Activated naive CD8-positive, alpha-beta T cell (primary cell): ENCODE results near the gene ZCCHC18.
"Not testable (repeated sequence)": the region's sequence is repeated elsewhere in the genome, so short reads cannot be mapped to it uniquely, and the experiment has no call there.

Experiments used
- H3K27ac Mint-ChIP-seq: one replicate; pipeline ENCODE4 v1.8.0; 2021; ENCODE audit warnings: mixed read lengths
- H3K27me3 Mint-ChIP-seq: one replicate; pipeline ENCODE4 v1.8.0; 2021; ENCODE audit warnings: mixed read lengths
- H3K36me3 Mint-ChIP-seq: one replicate; pipeline ENCODE4 v1.8.0; 2021; ENCODE audit warnings: mixed read lengths
- H3K4me1 Mint-ChIP-seq: one replicate; pipeline ENCODE4 v1.8.0; 2021; ENCODE audit warnings: low read depth, mixed read lengths
- H3K4me3 Mint-ChIP-seq: one replicate; pipeline ENCODE4 v1.8.0; 2021; ENCODE audit warnings: mild to moderate bottlenecking, mixed read lengths
- H3K9me3 Mint-ChIP-seq: one replicate; pipeline ENCODE4 v1.8.0; 2021; ENCODE audit warnings: low read depth, mixed read lengths

The ZCCHC18 gene

DNA sequence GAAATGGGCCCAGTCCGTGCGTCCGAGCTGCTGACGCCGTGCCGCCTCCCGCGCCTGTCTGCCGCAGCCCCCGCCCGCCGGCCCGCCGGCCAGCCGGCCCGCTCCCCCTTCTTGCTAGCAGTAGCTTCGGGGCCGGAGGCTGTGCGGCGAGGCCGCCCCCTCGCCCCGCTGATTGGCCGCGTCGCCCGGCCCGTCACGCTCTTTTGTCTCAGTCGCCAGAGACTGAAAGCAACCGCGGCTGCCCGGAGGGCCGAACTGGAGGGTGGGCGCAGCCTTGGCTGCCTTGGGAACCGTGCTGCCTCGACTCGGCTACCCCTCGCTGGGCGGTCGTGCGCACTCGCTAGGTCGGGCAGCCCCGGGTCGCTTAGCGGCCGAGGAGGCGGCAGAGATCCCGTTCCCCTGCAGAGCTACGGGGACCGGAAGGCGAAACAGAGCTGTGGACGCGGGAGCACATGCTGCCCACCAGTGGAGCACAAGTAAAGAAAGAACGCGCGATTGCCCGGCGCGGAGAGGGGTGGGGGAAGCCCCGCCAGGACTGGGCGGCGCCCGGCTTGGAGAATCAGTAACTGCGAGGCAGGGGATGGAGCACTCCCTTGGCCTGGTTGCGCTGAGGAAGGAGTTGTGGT is at the start of gene ZCCHC18:
Gene ZCCHC18 (plus strand): TSS at position 198 of the 626 bp plus-strand sequence. CDS start 1,589 bp downstream, outside the sequence.
- Mint-ChIP-seq H3K4me1 (peaks cover 37% of the 10 kb centered on the region), H3K27me3 (no peaks in the 10 kb centered on the region), H3K36me3 (no peaks in the 10 kb centered on the region), H3K4me3 (peak within 1 kb of the TSS; percentile 86), H3K9me3 (no peaks in the 10 kb centered on the region), H3K27ac (peak within 1 kb of the TSS; percentile 64)

DNA sequence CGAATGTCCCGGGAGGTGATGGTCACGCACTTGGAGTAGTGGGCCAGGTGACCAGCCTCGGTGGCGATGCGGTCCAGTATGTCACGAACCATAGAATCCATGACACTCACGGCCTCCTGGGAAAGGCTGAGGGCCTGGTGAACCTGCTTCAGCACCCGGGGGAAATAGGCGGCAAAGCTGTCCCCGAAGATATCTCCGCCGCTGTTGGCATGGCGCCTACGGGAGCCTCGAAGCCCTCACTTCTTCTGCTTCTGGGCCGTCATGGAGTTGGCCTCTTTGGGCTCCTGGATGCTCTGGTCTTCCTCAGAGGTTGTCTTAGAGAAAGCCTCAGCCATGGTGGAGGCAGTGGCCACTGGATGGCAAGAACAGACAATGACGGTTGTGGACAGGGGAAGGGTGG is 49.7 kb upstream of the ZCCHC18 start:
- not testable (repeated sequence) for H3K36me3 Mint-ChIP-seq, H3K27ac Mint-ChIP-seq, H3K27me3 Mint-ChIP-seq, H3K9me3 Mint-ChIP-seq, H3K4me3 Mint-ChIP-seq, H3K4me1 Mint-ChIP-seq

DNA sequence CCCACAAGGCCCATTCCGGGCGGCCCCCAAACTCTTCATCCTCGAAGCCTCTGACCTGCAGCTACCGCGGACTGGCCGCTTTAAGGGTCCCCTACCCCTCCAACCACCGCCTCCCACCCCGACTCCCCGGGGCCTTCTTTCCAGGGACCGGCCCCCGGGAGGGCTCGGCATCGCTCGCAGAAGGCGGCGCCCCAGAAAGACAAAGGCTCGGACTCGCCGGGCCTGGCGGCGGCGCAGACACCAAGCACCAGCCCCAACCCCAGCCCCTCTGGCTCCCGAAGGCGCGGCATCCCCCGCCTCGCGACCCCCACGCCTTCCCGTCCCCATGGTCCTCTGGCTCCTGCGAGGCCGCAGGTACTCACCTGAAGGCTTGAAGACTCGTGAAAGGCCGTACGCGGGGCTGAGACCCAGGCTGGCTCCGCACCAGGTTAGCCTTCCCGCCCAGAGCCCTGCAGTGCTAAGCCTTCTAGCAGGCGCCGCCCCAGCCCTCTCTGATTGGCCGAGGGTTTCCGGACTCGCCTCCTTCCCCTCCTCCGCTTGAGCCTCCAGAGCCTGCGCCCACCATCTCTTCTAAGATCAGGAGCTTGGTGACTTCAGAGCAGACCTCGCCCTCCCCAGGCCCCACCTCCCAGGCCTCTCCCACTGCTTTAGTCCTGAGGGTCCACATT is 36.4 kb upstream of the ZCCHC18 start, which contains the start of gene TMSB15C:
Gene TMSB15C (minus strand): TSS at position 459 of the 668 bp plus-strand sequence.
- not testable (repeated sequence) for H3K36me3 Mint-ChIP-seq, H3K4me3 Mint-ChIP-seq, H3K4me1 Mint-ChIP-seq, H3K27me3 Mint-ChIP-seq, H3K9me3 Mint-ChIP-seq, H3K27ac Mint-ChIP-seq

DNA sequence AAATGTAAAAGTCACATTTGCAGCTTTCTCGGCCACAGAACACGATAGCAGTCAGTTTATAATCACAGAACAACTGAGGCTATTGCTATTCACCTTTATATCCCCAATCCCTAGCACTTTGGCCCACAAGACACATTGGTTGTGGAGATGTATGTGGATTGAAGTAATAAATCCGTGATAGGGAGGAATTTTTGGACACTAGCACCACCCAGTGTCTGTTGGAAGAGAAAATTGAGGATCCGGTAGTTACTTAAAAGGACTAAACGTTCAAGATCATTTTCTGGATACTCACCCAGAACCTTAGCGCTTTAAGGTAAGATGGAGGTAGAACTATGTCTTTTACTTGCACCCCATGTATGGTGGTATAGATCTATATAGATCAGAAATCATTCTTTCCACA is 34.5 kb upstream of the ZCCHC18 start:
- not testable (repeated sequence) for H3K9me3 Mint-ChIP-seq, H3K27ac Mint-ChIP-seq, H3K27me3 Mint-ChIP-seq, H3K36me3 Mint-ChIP-seq, H3K4me3 Mint-ChIP-seq, H3K4me1 Mint-ChIP-seq

DNA sequence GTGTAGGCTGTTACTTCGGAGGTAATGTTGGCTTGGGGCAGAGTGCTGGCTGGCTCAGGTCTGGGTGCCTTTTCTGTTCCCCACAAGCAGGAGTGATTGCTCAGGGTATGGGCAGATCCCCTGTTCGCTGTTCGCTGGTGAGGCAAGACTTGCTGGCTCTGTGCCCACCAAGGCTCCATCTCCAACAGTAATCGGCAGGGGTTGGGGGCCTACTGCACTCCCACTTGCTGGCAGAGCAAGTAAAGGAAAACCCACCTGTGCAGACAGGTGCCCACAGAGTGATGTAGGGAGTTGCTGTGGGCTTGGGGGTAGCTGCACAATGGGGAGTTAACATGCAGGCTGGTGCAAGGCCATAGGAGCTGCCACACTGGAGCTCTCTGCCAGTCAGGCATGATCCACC is 28.3 kb upstream of the ZCCHC18 start:
- Mint-ChIP-seq H3K27ac (no peak overlapping the region), H3K9me3 (no peaks in the 10 kb centered on the region), H3K27me3 (peaks cover 2% of the 10 kb centered on the region), H3K36me3 (no peaks in the 10 kb centered on the region), H3K4me1 (no peaks in the 10 kb centered on the region), H3K4me3 (no peak overlapping the region)

DNA sequence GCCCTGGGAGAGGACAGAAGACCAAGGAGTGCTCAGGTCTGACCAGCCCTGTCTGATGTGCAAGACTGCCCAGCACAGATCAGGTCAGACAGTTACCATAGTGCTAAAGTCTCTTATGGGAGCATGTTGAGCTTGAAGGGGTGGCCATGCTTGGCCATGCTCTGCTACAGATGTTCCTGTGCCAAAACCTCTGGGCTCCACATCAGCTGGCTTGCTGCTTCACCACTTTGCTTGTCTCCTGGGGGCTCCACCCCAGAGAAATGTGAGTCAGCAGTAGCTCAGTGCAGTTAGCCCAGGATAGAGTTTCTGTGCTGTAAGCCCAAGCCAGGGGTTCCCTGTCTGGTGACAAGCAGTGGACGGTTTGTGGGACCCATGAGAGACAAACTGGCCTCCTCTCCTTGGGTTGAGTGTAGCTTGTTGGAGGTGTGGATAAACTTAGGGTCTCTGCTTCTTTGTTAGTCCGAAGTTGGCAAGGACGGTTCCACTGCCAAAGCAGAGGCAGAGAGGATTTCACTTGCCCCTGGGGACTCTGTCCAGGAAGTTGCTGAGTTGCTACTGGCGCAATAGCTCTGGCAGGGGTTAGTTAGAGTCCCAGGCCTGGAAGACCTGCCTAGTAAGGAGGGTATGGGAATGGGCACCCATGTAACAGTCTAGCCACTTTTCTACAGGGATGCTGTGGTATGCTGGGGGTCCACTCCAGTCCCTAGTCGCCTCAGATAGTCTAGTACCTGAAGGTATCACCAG is 27.6 kb upstream of the ZCCHC18 start:
- H3K4me1 Mint-ChIP-seq, result no peaks in the 10 kb centered on the region
- H3K36me3 Mint-ChIP-seq, result no peaks in the 10 kb centered on the region
- H3K27ac Mint-ChIP-seq, result no peak overlapping the region
- H3K27me3 Mint-ChIP-seq, result peaks cover 2% of the 10 kb centered on the region
- no peaks in the 10 kb centered on the region for H3K9me3 Mint-ChIP-seq
- no peak overlapping the region for H3K4me3 Mint-ChIP-seq

DNA sequence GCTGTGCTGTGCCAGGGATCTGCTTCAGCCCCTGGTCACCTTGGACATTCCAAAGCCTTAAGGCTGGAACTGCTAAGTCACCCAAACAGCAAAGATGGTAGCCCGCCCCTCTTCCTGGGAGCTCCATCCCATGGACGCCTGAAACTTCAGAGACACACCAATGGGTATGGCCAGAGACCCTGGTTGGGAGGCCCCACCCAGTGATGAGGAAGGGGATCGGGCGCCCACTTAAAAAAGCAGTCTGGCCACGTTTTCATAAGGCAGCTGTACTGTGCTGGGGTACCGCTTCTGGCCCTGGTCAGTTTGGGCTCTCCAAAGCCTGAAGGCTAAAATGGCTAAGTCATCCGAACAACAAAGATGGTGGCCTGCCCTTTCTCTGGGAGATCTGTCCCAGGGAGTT is 26.8 kb upstream of the ZCCHC18 start:
- no peak overlapping the region for H3K4me3 Mint-ChIP-seq
- no peaks in the 10 kb centered on the region for H3K36me3 Mint-ChIP-seq
- H3K4me1 Mint-ChIP-seq, result no peaks in the 10 kb centered on the region
- H3K27ac Mint-ChIP-seq, result no peak overlapping the region
- no peaks in the 10 kb centered on the region for H3K9me3 Mint-ChIP-seq
- H3K27me3 Mint-ChIP-seq, result peaks cover 2% of the 10 kb centered on the region

DNA sequence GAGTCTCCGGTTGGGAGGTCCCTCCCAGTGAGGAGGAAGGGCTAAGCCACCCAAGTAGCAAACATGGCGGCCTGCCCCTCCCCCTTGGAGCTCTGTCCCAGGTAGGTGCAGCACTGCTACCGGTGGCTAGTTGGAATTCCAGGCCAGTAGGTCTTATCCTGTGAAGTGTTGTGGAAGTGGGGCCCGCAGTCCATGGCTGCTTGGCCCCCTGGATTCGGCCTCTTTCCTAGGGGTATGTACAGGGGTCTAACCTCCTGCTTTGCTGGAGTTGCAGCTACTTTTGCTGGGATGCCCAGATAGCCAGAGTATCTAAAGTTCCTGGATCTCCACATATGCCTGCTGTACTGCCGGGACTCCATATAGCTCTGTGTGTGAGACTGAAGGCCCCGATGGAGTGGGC is 26.4 kb upstream of the ZCCHC18 start:
- H3K9me3 Mint-ChIP-seq, result no peaks in the 10 kb centered on the region
- H3K4me3 Mint-ChIP-seq, result no peak overlapping the region
- peaks cover 2% of the 10 kb centered on the region for H3K27me3 Mint-ChIP-seq
- no peaks in the 10 kb centered on the region for H3K4me1 Mint-ChIP-seq
- no peaks in the 10 kb centered on the region for H3K36me3 Mint-ChIP-seq
- H3K27ac Mint-ChIP-seq, result no peak overlapping the region

DNA sequence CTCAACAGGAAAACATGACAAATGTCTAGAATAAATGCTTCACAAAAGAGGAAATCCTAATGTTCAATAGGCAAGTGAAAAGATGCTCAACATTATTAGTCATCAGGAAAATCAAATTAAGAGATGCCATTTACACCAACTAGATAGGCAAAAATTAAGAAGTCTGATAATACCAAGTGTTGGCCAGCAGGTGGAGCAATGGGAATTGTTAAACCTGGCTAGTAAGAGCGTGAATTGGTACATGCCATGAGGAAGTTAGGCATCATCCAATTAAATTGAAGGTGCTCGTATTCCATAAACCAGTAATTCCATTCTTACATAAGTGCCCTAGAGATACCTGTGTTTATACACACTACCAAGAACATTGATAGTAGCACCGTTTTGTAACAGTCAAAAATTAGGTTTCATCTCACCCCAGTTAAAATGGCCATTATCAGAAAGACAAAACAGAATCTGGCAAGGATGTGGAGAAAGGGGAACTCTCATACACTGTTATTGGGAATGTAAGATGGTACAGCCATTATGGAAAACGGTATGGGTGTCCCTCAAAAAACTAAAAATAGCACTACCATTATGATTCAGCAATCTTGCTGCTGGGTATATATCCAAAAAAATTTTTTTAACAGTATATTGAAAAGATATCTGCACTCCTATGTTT is 14.0 kb upstream of the ZCCHC18 start:
- Mint-ChIP-seq H3K4me1 (no peaks in the 10 kb centered on the region), H3K9me3 (no peaks in the 10 kb centered on the region), H3K27me3 (no peaks in the 10 kb centered on the region), H3K36me3 (no peaks in the 10 kb centered on the region), H3K27ac (no peak overlapping the region), H3K4me3 (peak overlapping the region; percentile 2)

DNA sequence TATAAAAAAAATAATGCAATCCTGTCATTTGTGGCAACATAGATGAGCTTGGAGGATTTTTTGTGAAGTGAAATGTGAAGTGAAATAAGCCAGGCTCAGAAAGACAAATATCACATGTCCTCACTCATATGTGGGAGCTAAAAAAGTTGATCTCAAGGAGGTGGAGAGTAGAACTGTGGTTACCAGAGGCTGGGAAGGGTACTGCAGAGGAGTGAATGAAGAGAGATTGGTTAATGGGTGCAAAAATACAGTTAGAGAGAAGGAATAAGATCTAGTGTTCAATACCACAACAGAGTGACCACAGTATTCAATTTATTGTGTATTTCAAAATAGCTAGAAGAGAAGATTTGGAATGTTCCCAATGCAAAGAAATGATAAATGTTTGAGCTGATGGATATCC is 13.4 kb upstream of the ZCCHC18 start:
- Mint-ChIP-seq H3K4me3 (no peak overlapping the region), H3K9me3 (no peaks in the 10 kb centered on the region), H3K4me1 (no peaks in the 10 kb centered on the region), H3K36me3 (no peaks in the 10 kb centered on the region), H3K27ac (no peak overlapping the region), H3K27me3 (no peaks in the 10 kb centered on the region)

DNA sequence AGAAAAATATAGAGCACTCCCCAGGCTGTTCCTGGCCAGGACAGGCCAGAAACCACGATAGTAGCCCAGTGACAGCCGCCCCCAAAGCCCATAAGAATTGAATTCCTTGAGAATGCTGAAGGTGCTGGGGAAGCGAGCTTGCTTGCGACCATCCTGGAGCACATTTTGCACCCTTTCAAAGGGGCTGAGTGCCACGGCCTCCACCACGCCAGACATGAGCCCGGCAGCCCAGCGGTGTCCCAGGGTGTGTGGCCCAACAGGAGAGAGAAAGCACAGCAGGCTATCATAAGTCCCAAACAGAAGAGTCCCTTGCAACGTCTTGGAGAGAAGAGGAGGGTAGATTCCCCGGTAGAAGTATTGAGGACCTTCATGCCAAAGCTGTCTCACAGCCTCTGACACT is 7.6 kb upstream of the ZCCHC18 start:
- no peaks in the 10 kb centered on the region for H3K9me3 Mint-ChIP-seq
- H3K27ac Mint-ChIP-seq, result no peak overlapping the region
- H3K27me3 Mint-ChIP-seq, result no peaks in the 10 kb centered on the region
- H3K4me3 Mint-ChIP-seq, result no peak overlapping the region
- no peaks in the 10 kb centered on the region for H3K36me3 Mint-ChIP-seq
- H3K4me1 Mint-ChIP-seq, result peaks cover 16% of the 10 kb centered on the region

DNA sequence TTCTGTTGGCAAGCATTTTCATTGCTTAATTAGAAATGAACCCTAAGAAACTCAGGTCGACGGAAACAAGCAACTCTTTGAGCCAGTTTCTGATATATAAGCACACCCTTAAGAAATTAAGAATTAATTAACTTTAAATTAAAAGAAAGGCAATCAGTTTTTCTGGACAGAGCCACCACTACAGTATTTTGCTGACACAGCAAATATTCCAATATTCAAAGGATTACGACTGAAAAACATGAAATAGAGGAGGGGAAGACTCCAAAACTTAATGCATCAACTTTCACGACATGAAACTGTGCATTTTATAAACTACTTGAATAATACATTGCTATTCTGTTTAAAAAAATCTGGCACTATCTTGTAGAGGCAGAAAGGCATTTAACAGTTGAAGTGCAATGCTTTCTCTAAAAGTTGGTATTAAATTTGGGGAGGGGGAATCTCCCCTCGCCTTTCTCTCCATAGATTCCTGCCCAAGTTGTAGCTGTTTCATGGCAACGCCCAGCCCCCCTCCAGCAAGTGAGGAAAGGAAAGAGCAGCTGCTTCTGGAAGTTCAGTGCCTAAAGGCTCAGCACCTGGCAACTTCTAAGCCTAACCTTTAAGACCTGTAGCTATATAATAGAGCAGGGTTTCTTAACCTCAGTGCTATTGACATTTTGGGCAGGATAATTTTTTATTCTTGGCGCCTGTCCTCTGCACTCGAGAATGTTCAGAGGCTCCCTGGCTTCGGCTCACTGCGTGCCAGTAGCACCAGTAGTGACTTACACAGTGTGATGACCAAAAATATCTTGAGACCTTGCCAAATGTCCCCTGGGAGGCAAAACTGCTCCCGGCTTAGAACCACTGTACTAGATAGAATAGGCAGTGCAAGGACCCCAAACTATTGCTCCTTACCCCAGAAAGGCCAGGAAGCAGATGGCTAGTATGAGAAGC is 6.7 kb upstream of the ZCCHC18 start:
- Mint-ChIP-seq H3K27ac (peak overlapping the region; percentile 12), H3K36me3 (no peaks in the 10 kb centered on the region), H3K27me3 (no peaks in the 10 kb centered on the region), H3K9me3 (no peaks in the 10 kb centered on the region), H3K4me3 (no peak overlapping the region), H3K4me1 (peaks cover 24% of the 10 kb centered on the region)

DNA sequence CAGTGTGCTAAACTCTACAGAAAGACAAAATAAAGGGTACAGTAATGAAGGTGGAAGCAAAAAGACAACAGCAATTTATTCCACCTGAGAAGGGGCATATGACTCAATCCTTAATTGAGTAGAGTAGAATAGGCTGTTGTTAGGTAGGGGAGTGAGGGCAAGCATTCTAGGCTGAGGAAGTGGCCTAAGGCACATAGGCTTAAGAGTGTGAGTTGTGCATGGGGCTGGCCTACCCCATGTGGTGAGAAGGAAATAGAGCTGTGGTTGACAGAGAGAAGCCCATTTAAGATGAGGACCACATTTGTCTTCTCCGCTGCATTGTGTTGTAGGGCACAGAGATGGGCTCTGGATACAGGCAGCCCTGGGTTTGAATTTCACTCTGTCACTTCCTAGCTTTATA is 3.4 kb upstream of the ZCCHC18 start:
- Mint-ChIP-seq H3K27ac (peak overlapping the region; percentile 43), H3K27me3 (no peaks in the 10 kb centered on the region), H3K9me3 (no peaks in the 10 kb centered on the region), H3K4me1 (peaks cover 37% of the 10 kb centered on the region), H3K36me3 (no peaks in the 10 kb centered on the region), H3K4me3 (no peak overlapping the region)

DNA sequence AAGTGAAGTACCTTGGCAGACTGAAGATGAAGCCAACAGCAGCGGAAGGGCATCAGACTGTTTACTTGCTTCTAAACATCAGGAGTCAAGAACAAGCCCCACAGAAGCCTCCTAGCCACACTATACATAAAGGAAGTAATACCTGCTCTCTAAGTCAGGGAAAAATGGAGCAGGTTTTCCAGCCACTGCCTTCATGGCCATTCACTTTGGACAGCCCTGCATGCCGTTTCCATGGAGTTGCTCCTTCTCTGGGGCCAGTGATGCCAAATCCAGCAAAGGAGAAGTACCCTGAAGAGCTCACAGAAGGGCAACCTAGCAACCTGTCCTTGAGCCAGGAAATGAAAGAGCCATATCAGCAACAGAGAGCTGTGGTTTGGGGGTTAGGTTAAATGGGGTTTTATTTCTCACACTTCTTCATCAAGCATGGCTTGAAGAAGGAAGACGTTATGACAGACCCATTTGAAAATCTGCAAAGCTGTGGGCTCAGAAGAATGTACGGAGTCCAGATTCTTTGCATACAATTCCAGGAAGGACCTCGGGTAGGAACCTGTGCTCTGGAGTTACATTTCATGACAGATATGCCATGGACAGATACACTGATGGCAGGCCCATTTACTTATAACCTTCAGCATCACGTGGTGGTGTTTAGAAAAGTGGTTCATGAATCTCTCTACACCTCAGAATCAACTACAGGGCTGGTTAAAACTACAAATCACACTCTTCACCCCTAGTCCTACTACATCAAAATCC is 1.7 kb upstream of the ZCCHC18 start:
- Mint-ChIP-seq H3K4me1 (peaks cover 39% of the 10 kb centered on the region), H3K27ac (peak overlapping the region; percentile 76), H3K4me3 (peak overlapping the region; percentile 86)
- H3K36me3 Mint-ChIP-seq, H3K27me3 Mint-ChIP-seq, H3K9me3 Mint-ChIP-seq: not testable (repeated sequence)
